Measurements from ENCODE around the gene FXYD7.

Gene FXYD7

GRCh38 chr19:35162471-35163326, 19.6 kb downstream of the FXYD7 start (continued):
- TF ChIP-seq POU6F1 (CRISPR knock-in tag; IDR thresholded peaks at IDR 0.05; ENCODE audit: borderline replicate concordance, low read depth) (no peak), RARB (CRISPR knock-in tag; IDR thresholded peaks at IDR 0.05) (no peak)

DNA sequence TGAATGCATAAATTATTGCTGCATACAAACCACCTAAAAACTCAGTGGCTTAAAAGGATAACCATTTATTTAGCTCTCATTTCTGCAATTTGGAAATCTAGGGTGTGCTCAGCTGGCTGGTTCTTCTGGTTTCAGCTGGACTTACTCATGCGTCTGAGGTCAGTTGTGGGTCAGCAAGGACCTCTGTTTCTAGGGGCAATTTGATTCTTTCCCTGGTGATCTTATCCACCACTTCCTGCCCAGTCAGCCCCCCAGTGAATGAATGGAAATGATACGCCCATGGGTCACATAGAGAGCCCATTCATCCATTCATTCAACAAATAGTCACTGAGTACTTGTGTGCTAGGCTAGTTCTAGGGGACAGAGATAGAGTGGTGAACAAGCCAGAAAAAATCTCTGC, 21.4 kb downstream of the FXYD7 start:
- no peak for ATAC-seq
- TF ChIP-seq CREB5 (CRISPR knock-in tag; IDR thresholded peaks at IDR 0.05; ENCODE audit: low read depth): no peak
- TF ChIP-seq POU6F1 (CRISPR knock-in tag; IDR thresholded peaks at IDR 0.05; ENCODE audit: borderline replicate concordance, low read depth): no peak
- no peak for TF ChIP-seq TOX (CRISPR knock-in tag; IDR thresholded peaks at IDR 0.05; ENCODE audit: borderline replicate concordance)
- no peak for TF ChIP-seq CSDC2 (CRISPR knock-in tag; IDR thresholded peaks at IDR 0.05)
- TF ChIP-seq OSR1 (CRISPR knock-in tag; IDR thresholded peaks at IDR 0.05): no peak
- no peak for TF ChIP-seq SNAI2 (CRISPR knock-in tag; IDR thresholded peaks at IDR 0.05)
- no peak for TF ChIP-seq TCF4 (CRISPR knock-in tag; IDR thresholded peaks at IDR 0.05; ENCODE audit: borderline replicate concordance)
- no peak for TF ChIP-seq ZNF565 (CRISPR knock-in tag; conservative IDR thresholded peaks at IDR 0.05; ENCODE audit: low read depth)
- no peak for TF ChIP-seq PATZ1 (CRISPR knock-in tag; IDR thresholded peaks at IDR 0.05; ENCODE audit: borderline replicate concordance)
- TF ChIP-seq GLIS3 (CRISPR knock-in tag; IDR thresholded peaks at IDR 0.05): no peak
- no peak for TF ChIP-seq ARNTL (CRISPR knock-in tag; IDR thresholded peaks at IDR 0.05; ENCODE audit: borderline replicate concordance, low read depth)
- no peak for TF ChIP-seq BACH2 (CRISPR knock-in tag; IDR thresholded peaks at IDR 0.05; ENCODE audit: borderline replicate concordance)
- no peak for TF ChIP-seq ZC3H10 (CRISPR knock-in tag; IDR thresholded peaks at IDR 0.05)
- TF ChIP-seq ZNF70 (CRISPR knock-in tag; IDR thresholded peaks at IDR 0.05): no peak
- no peak for TF ChIP-seq RARB (CRISPR knock-in tag; IDR thresholded peaks at IDR 0.05)
- TF ChIP-seq ESRRG (CRISPR knock-in tag; IDR thresholded peaks at IDR 0.05): no peak
- TF ChIP-seq TSHZ2 (CRISPR knock-in tag; IDR thresholded peaks at IDR 0.05): no peak

GRCh38 chr19:35165200-35166058, 22.4 kb downstream of the FXYD7 start:
- ATAC-seq: no peak
- TF ChIP-seq ZFP30 (CRISPR knock-in tag; IDR thresholded peaks at IDR 0.05) (no peak), ARNTL (CRISPR knock-in tag; IDR thresholded peaks at IDR 0.05; ENCODE audit: borderline replicate concordance, low read depth) (no peak), TOX (CRISPR knock-in tag; IDR thresholded peaks at IDR 0.05; ENCODE audit: borderline replicate concordance) (no peak), ZNF70 (CRISPR knock-in tag; IDR thresholded peaks at IDR 0.05) (no peak), OSR1 (CRISPR knock-in tag; IDR thresholded peaks at IDR 0.05) (no peak), POU6F1 (CRISPR knock-in tag; IDR thresholded peaks at IDR 0.05; ENCODE audit: borderline replicate concordance, low read depth) (no peak), CREB5 (CRISPR knock-in tag; IDR thresholded peaks at IDR 0.05; ENCODE audit: low read depth) (no peak)
- TF ChIP-seq, protein P1, sequence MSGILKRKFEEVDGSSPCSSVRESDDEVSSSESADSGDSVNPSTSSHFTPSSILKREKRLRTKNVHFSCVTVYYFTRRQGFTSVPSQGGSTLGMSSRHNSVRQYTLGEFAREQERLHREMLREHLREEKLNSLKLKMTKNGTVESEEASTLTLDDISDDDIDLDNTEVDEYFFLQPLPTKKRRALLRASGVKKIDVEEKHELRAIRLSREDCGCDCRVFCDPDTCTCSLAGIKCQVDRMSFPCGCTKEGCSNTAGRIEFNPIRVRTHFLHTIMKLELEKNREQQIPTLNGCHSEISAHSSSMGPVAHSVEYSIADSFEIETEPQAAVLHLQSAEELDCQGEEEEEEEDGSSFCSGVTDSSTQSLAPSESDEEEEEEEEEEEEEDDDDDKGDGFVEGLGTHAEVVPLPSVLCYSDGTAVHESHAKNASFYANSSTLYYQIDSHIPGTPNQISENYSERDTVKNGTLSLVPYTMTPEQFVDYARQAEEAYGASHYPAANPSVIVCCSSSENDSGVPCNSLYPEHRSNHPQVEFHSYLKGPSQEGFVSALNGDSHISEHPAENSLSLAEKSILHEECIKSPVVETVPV (CRISPR knock-in tag; IDR thresholded peaks at IDR 0.05): no peak
